KOPT-K1 (cell line): Measurements from ENCODE around the gene CNNM3.
"Not testable (repeated sequence)": the region's sequence is repeated elsewhere in the genome, so short reads cannot be mapped to it uniquely, and the experiment has no call there.

Experiments
- H3K27ac ChIP-seq: fragments of 200-600 bp; sonication (generic); 2 replicates; pipeline ENCODE4 v1.5.1; 2016; ENCODE audit warnings: antibody characterized with exemption, mild to moderate bottlenecking, low read depth, low read length; ENCODE audit not compliant: poor library complexity, severe bottlenecking
- H3K36me3 ChIP-seq: fragments of 200-600 bp; sonication (generic); 2 replicates; pipeline ENCODE4 v1.5.1; 2017; ENCODE audit warnings: antibody characterized with exemption, mild to moderate bottlenecking, low read length, moderate library complexity; ENCODE audit not compliant: insufficient read depth
- H3K9me3 ChIP-seq: fragments of 200-600 bp; sonication (generic); 2 replicates; pipeline ENCODE4 v1.5.1; 2017; ENCODE audit warnings: antibody characterized with exemption, low read length, mild to moderate bottlenecking; ENCODE audit not compliant: insufficient read depth, poor library complexity, severe bottlenecking

The CNNM3 gene

DNA sequence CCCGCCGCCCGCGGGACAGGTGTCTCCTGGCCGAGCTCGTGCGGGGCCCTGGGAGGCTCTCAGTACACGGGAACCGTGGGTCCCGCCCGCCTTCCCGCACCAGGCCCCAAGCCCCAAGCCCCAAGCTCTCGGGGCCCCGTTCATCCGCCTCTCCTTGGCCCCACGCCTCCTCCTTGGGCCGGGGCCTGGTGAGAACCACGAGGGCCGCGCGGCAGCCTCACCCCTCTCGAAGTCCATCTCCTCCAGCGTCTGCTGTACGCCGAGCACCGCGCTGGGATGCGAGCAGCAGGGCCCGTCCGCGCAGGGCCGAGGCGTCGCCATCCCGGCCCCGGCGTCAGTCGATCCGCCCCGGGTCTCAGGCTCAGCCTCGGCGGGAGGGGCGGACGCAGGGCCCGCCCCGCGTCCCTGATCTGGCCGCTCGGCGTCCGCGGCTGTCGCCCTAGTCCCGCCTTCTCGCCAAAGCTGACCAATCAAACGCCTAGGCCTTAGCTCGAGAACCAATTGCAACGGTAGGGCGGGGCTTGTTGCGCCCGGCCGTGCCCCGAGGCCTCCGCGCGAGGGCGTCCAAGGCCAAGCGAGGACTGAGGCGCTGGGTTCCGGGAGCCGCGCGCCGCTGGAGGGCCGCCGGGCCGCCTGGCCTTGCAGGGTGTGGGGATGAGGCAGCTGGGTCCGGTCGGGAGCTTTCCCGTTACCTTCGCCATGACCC is 41.8 kb downstream of the CNNM3 start, which contains the start of gene ANKRD39:
Gene ANKRD39 (minus strand): TSS at position 350 of the 706 bp plus-strand sequence. CDS start 29 bp downstream, at position 321.
- H3K9me3 ChIP-seq, result no peaks in the 10 kb centered on the region
- peaks cover 18% of the 10 kb centered on the region for H3K36me3 ChIP-seq
- H3K27ac ChIP-seq, result peak within 1 kb of the TSS; percentile 71

DNA sequence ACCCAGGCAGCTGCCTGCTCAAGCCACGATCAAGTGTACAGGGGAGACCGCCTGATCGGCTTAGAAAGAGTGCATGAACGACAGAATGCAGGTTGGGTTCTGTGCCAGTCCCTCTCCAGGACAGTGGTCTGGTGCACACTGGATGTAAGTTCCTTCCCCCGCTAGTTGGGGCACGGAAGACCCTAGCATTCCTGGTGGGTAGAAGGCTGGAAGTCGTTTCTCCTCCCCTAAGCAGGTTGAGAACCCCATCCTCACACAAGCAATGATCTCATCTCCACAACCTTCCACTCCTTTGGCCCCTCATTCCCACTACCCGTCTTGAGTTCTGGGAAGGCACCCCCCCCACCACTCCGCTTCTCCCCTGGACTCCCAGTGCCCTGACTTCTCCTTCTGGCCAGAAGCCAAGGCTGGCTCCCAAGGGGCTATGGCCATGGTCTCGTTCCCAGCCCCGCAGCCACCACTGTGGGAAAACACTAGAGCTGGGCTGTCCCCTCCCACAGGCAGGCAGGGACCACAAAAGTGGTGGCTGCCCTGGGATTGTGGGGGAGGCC is 43.1 kb downstream of the CNNM3 start:
- Histone ChIP-seq H3K9me3 (no peaks in the 10 kb centered on the region), H3K36me3 (peaks cover 4% of the 10 kb centered on the region; the same call in 1 of the 2 replicates), H3K27ac (no peak overlapping the region)

DNA sequence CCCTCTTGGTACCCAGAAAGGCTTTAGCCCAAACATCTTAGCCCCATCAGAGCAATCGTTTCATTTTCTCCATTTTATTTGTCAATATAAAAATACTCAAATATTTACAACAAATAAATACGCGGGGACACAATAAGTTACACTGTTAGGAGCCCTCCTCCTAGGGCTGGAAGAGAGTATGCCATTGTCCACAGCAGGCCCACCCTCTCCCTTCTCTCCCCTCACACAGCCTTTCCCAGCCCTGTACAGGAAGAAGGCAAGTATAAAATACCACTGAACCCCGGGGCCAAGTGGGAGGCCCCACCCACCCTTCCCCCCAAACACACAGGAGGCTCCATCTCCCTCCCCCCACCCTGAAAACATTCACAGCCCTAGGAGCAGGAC is 43.6 kb downstream of the CNNM3 start:
- Histone ChIP-seq H3K36me3 (no peaks in the 10 kb centered on the region), H3K9me3 (no peaks in the 10 kb centered on the region), H3K27ac (no peak overlapping the region)

DNA sequence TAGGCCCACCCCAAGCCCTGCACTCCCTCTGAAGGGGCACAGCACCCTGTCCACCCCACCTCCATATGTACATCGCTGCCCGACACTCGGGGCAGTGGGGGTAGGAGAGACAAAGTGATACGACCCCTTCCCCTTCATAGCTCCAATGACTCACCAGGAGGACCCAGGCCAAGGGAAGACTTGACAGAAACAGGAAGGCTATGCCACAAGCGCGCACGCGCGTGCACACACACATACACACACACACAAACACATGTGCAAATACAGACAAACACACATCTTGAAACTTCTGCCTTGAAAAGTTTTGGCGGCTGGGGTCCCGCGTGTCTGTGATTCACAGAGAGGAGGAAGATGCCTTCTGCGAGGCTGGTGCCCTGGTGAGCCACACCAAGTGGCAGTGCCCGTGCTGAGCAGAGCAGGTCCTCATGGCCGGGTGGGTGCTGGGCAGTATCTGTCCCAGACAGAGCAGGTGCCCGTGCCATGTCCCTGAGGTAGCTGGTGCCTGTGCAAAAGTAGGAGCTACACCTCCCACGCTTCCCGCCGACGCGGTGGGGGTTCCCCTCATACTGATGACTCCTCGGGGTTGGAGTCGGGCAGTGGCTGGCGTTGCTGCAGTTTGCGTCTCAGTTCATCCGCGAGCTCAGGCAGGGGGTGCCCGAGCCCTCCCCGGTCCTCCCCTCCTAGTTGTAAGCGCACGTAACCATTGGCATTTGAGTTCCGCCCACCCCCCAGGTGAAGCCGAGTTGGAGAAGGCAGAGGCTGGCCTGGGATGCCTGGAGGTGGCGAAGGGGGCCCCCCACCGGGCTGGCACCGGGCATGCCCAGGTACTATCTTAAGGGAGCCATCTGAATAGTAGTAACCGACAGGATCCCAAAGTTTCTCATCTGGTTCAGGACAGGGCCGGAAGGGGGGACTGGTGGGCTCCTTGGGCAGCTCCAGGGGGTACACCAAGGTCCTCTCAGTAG is 44.3 kb downstream of the CNNM3 start:
- no peak overlapping the region for H3K27ac ChIP-seq
- no peaks in the 10 kb centered on the region for H3K36me3 ChIP-seq
- H3K9me3 ChIP-seq, result no peaks in the 10 kb centered on the region

DNA sequence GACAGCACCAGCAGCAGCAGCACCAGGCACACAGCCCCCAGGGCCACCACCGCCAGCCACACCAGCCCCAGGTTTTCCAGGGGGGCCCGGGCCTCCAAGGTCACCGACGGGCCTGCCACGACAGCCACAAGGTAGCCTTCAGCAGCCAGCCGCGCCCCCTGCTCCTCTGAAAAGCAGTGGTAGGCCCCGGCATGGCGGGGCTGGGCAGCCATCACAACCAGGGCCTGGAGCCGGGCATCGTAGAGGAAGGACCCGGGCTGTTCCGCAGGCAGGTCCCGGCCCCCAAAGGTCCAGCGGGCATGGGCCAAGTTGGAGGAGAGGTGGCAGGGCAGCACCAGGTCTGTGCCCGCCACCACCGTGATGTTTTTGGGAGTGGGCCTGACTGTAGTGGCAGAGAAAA is 45.0 kb downstream of the CNNM3 start:
- Histone ChIP-seq H3K36me3 (no peaks in the 10 kb centered on the region), H3K27ac (no peak overlapping the region)

DNA sequence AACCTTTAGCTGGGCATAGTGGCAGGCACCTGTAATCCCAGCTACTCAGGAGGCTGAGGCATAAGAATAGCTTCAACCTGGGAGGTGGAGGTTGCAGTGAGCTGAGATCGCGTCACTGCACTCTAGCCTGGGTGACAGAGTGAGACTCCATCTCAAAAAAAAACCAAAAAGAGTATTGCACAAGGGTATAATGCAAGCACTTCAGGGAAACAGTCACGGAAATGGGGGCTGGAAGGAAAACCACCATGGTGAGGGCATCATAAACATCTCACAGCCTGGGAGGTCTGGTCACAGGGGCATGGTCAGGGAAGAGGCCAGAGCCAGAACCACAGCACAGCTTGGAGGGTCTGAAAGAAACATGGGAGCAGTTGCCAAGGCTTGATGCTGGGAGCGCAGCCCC is 47.0 kb downstream of the CNNM3 start:
- not testable (repeated sequence) for H3K36me3 ChIP-seq, H3K27ac ChIP-seq, H3K9me3 ChIP-seq

More for the DNA sequence above, 45.0 kb downstream of the CNNM3 start:
- no peaks in the 10 kb centered on the region for H3K9me3 ChIP-seq

DNA sequence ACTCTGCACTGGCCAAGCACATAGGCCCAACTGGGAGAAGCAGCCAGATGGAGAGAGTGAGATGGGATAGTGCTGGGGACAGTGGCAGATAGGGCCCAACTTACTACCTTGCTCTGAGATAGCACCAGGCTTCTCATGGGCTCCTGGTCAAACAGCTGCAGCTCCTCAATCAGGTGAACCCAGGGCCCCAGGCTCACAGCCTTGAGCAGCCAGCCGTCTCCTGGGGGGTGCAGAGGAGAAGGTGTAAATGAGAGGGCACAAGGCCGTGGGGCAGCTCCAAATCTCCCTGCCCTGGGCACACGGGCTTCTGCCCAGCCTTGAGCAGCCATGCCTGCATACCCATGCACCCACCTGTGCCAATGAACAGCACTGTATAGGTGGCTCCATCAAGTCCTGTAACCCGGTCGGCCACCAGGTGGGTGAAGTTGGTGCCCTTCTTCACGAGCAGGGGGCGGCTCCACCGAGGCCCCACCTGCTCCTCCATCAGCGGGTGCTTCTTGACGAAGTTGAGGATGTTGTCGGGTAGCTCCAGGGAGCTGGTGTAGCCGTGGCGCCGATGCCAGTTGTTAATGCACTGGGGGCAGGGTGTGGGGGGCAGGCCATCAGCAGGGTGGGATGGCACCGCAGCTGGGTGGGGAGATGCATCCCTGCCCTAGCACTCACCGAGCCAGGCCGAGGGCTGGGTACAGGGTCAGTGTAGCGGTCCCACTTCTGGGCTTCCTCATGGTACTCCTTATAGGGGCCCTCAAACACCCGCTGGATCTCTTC is 47.7 kb downstream of the CNNM3 start:
- H3K36me3 ChIP-seq, result no peaks in the 10 kb centered on the region
- no peak overlapping the region for H3K27ac ChIP-seq
- H3K9me3 ChIP-seq, result no peaks in the 10 kb centered on the region

DNA sequence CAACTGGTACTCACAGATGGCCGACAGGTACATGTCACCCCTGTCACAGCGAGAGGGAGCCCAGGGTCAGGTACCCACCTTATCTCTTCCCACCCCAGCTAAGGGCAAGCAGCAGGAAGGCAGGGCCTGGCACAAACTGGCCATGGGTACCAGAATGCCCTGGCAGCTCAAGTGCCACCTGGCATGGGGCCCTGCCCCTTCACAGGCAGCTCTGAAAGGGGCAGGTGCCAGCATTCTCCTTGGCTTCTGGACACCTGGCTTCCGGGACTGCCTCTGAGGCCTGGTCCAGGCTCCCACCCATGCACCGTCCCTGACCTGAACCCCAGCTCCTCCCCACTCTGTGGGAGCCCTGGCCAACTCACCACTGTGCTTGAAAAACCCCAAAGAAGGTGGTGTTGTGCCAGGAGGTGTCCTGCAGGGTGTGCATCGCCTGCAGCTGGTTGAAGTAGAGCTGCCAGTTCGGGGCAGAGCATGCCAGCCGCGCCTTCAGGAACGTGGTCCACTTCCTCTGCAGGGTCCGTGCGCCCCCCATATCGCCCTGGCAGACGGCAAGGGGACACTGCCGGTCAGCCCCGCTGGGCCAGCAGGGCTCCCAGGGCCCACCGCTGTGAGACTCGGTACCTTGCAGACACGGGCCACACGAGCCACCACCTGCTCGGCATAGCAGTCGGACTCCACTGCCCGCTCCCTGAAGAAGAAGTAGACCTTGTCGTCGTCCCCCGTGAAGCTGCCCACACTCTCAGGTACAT is 48.4 kb downstream of the CNNM3 start:
- Histone ChIP-seq H3K27ac (no peak overlapping the region), H3K36me3 (no peaks in the 10 kb centered on the region), H3K9me3 (no peaks in the 10 kb centered on the region)

DNA sequence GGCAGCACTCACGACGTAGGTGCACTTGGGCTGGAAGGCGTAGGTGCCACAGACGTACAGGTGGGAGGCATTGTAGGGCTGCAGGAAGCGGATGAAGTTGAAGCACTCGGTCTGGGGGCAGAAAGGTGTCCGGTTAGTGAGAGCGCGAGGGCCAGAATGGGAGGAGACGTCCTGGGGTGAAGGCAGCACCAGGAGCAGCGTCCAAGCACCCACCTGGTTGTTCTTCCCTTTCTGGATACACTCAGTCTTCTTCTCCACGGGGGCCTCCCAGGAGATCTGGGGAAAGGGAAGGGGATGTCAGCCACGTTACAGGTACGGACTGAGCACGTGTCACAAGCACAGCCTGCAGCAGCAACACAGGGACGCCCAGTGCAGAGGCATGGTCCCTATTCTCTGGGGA is 49.6 kb downstream of the CNNM3 start:
- Histone ChIP-seq H3K9me3 (no peaks in the 10 kb centered on the region), H3K36me3 (no peaks in the 10 kb centered on the region)

DNA sequence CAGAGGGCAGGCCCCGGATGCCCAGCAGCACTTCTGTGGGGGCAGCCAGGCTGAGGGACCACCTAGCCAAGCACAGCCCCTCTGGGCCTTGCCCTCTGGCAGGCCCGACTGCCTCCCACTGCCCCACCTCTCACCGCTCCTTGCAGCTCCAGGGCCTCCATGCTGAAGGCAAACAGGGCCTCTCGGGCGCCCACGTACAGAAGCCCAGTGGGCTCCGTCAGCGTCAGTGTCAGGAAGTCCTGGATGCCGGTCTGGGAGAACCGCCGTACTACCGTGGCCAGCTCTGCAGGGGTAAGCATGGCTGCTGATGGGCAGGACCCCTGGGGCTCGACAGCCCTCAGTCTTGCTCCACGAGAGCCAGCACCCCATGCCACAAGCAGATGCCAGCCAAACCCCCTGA is 50.1 kb downstream of the CNNM3 start:
- Histone ChIP-seq H3K27ac (no peak overlapping the region), H3K36me3 (no peaks in the 10 kb centered on the region), H3K9me3 (no peaks in the 10 kb centered on the region)

More for the DNA sequence above, 49.6 kb downstream of the CNNM3 start:
- H3K27ac ChIP-seq, result no peak overlapping the region

DNA sequence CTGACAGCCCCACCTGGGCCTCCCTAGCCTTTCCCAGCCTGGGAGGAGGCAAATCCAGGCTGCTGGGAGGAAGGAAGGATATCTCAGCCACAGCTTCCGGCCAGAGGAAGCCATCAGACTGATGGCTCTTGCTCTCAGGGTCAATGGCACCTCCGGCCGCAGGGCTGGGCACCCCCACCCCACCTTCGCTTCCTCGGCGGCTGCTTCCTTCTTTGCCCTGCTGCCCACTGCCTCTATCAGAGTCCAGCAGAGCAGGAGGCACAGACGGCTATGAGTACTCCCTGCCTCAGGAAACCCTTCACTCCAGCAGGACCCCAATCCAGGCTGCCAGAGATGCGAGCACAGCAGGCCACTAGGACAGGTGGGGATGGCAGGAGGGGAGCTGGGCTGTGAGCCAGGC is 50.5 kb downstream of the CNNM3 start:
- Histone ChIP-seq H3K27ac (no peak overlapping the region), H3K36me3 (no peaks in the 10 kb centered on the region)

DNA sequence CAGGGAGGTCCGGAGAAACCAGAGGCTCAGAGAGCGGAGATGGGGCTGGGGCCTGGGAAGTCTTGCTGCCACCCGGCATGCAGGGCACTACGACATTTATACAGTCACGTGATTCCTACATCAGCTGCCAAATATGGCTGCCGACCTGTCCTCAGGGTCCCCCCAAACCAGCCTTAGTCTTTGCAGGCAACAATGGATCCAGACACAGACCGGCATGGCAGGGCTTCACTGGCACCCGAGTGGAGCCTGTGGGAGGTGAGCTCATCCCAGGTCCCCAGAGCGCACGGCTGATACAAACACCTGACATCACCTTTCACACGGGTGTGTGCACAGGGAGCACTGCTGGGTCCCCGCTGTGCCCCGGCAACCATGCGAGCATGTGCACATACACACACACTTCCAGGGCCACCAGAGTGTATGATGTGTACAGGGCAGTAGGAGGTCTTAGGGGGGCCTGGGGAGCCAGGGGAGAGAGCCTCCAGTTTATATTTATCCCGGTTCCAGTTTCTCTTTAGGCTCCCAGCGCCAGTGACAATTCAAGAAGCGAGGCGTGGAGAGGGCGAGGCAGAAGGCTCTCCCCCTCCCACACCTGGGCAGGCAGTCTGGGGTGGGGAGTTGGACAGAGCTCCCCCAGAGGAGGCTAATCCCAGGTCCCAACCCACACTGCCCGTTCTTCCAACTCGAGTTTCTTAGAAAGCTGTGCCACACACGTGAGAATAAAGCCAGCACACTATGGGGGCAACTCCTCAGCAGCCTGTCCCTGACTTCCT is 51.1 kb downstream of the CNNM3 start:
- Histone ChIP-seq H3K9me3 (no peaks in the 10 kb centered on the region), H3K36me3 (no peaks in the 10 kb centered on the region), H3K27ac (no peak overlapping the region)

More for the DNA sequence above, 50.5 kb downstream of the CNNM3 start:
- H3K9me3 ChIP-seq, result no peaks in the 10 kb centered on the region

DNA sequence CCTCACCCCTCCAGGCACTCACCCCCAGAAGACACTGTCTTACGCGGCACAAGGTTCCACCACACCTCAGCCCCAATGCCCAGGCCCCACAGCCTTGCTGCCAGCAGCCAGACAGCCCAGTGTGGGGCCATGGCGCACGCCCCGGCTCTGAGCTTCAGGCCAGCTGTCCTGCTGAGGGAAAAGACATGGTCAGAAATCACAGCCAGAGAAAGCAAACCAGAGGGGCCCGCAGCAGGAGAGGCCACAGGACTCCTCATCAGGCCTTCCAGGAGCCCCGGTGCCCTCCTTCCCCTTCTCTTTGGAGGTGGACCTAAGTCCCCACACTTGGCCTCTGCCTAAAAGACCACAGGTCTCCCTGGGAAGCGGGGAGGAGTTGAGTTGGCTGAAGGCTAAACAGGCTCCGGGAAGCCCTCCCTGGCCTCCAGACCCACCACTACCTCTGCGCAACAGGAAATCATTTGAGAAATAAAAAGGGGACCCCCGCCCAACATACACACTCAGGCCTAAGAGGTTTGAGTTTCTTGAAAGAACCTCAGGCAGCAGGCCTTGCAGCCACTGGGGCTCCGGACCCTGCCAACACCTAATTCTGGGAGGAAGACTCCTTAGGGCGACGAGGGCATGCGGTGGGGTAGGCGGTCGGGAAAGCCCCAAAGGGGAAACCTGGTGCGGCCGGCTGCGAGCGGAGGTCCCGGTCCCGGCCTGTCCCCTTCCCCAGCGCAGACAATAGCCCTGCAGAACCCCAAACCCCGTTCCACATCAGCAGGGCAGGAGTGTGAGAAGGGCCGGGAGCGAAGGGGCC is 51.9 kb downstream of the CNNM3 start:
- Histone ChIP-seq H3K27ac (no peak overlapping the region), H3K36me3 (no peaks in the 10 kb centered on the region), H3K9me3 (no peaks in the 10 kb centered on the region)
